HEK293T (cell line): ENCODE measurements around the gene ATP8B3.

Experiments
- BHLHE40 ChIP-seq: fragments of 450-650 bp; IDR thresholded peaks from 2 replicates; pipeline ENCODE4 v1.6.1; 2016; ENCODE audit warnings: mild to moderate bottlenecking, moderate library complexity, borderline replicate concordance
- ELF4 ChIP-seq: fragments of 450-650 bp; IDR thresholded peaks from 2 replicates; pipeline ENCODE4 v1.6.1; 2017; ENCODE audit warnings: antibody characterized with exemption
- FOXA1 ChIP-seq: fragments of 450-650 bp; IDR thresholded peaks from 2 replicates; pipeline ENCODE4 v1.6.1; 2016; ENCODE audit warnings: mild to moderate bottlenecking
- FOXK2 ChIP-seq: fragments of 450-650 bp; IDR thresholded peaks from 2 replicates; pipeline ENCODE4 v1.6.1; 2016; ENCODE audit warnings: mild to moderate bottlenecking
- FOXM1 ChIP-seq: fragments of 450-650 bp; IDR thresholded peaks from 2 replicates; pipeline ENCODE4 v1.6.1; 2017; ENCODE audit warnings: mild to moderate bottlenecking, borderline replicate concordance
- NFRKB ChIP-seq: fragments of 450-650 bp; IDR thresholded peaks from 2 replicates; pipeline ENCODE4 v1.6.1; 2016; ENCODE audit warnings: mild to moderate bottlenecking, moderate library complexity
- SP1 ChIP-seq: fragments of 450-650 bp; IDR thresholded peaks from 2 replicates; pipeline ENCODE4 v1.6.1; 2017
- SUZ12 ChIP-seq: fragments of 450-650 bp; IDR thresholded peaks from 2 replicates; pipeline ENCODE4 v1.6.1; 2016; ENCODE audit warnings: mild to moderate bottlenecking
- TARDBP ChIP-seq: fragments of 450-650 bp; IDR thresholded peaks from 2 replicates; pipeline ENCODE4 v1.6.1; 2016
- ZNF384 ChIP-seq: fragments of 450-650 bp; IDR thresholded peaks from 2 replicates; pipeline ENCODE4 v1.6.1; 2016
- TF ChIP-seq, protein P1 (sequence below): fragments of 450-650 bp; IDR thresholded peaks from 2 replicates; pipeline ENCODE4 v1.6.1; 2016

GRCh38 chr19:1814833-1815604 is 2.9 kb upstream of the ATP8B3 start:
- no peak for TF ChIP-seq SUZ12
- TF ChIP-seq SP1, result no peak
- TF ChIP-seq, protein P1, sequence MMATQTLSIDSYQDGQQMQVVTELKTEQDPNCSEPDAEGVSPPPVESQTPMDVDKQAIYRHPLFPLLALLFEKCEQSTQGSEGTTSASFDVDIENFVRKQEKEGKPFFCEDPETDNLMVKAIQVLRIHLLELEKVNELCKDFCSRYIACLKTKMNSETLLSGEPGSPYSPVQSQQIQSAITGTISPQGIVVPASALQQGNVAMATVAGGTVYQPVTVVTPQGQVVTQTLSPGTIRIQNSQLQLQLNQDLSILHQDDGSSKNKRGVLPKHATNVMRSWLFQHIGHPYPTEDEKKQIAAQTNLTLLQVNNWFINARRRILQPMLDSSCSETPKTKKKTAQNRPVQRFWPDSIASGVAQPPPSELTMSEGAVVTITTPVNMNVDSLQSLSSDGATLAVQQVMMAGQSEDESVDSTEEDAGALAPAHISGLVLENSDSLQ, result no peak
- no peak for TF ChIP-seq BHLHE40
- no peak for TF ChIP-seq NFRKB
- TF ChIP-seq FOXM1, result no peak
- no peak for TF ChIP-seq FOXA1
- no peak for TF ChIP-seq ELF4
- TF ChIP-seq ZNF384, result no peak
- TF ChIP-seq TARDBP, result no peak
- TF ChIP-seq FOXK2, result no peak
